Activated T-helper 1 cell treated with anti-CD3 and anti-CD28 coated beads, Interleukin-2, amount 50 U/mL, for 16 hours (primary cell): ENCODE measurements around the gene CCDC6.
A peak's percentile ranks its signal among the peaks of the same experiment; 100 is the strongest.
"Not testable (repeated sequence)": the region's sequence is repeated elsewhere in the genome, so short reads cannot be mapped to it uniquely, and the experiment has no call there.

Experiments
- DNase-seq, 2 donors: peaks; one replicate each; pipeline ENCODE4 v3.0.0-alpha.2; 2020; ENCODE audit warnings: low read depth in 1 of 2, low spot score in 1 of 2

Gene CCDC6

DNA sequence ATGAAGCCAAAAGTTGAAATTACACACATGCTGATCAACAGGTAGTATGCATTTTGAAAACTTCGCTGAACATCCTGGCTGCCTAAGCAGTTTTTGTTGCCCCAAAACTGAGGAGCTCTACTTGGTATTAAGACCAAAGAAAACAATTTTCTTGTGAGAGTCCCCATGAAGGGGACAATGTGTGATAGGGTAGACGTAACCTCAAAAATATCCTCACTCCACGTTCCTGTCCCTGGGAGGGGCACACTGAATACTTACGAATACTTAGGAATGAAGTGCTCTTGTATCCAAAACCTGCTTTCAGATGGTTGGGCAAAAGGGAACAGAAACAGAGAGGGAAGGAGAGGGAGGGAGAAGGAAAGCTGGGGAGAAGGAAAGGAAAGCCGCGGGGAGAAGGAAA, 24.7 kb downstream of the CCDC6 start:
- no peak for DNase-seq

- DNase-seq = peak in 1 of 2 donors; percentile 45
Observed at GRCh38 chr10:59880971-59881510, 25.3 kb downstream of the CCDC6 start.

- no peak for DNase-seq
Observed at GRCh38 chr10:59880019-59880717, 26.2 kb downstream of the CCDC6 start.

DNA sequence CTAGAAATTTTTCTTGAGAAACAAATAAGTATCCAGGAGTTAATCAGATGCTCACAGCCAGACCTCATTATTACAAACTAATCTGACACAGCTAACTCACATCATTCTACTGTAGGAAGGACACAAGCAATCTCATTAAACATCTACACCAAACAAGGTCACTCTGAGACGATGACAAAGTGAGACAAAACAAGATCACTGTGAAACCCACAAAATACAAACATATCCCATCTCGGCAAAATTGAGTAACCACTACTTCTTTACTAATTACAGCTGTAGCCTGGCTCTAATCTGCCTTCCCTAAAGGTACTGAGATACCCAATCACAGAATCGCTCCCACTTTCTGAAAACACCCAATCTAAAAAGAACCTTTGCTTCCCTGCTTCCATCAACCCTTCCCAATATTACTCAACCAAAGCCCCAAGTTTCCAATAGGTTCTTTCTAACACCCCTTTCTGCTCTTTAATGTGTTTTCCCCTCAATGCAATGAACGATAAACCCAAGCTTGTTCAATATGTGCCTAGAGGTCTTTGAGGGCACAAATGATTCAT, 26.9 kb downstream of the CCDC6 start:
- DNase-seq = no peak

DNA sequence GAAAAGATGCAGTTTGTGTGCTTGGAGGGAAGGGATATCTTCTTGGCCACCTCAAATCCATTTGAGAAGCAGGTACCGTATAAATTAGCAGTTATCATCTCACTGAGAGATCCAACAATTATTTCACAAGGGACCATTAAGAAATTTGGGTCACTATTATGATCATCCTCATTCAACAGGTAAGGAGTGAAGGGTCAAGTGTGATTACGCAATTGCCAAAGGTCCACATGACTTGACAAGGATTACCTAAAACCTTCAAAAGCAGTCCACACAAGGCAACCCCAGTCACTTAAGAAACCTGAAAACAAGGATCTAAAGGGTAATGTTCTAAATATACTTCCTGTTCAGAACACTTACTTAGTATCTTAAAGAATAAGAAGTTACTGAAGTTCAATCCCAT, 27.4 kb downstream of the CCDC6 start:
- no peak for DNase-seq

GRCh38 chr10:59878289-59878688, 28.1 kb downstream of the CCDC6 start:
- DNase-seq = no peak

DNA sequence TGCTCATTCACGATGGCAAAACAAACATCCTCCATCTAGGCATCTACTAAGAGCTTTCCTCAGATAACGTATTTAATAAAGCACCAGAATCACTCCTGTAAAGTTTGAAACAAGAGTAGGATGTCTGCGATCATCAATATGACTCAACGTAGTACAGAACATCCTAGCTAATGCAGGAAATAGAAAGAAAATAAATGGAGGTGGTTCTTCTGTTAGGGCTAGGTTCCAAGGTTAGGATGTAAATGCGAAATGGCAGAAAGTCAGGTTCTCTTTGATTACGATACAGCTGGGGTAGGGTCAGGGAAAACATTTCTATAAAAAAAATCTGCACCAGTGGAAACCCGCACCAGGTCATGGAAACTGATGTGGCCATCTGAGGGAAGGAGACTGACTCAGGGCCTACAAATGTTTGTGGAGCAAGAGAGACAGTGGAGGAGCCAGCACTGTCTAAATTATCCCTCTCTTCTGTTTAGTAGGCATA, 29.1 kb downstream of the CCDC6 start:
- no peak for DNase-seq

- DNase-seq = no peak
Observed at GRCh38 chr10:59876695-59877094, 29.7 kb downstream of the CCDC6 start.

DNA sequence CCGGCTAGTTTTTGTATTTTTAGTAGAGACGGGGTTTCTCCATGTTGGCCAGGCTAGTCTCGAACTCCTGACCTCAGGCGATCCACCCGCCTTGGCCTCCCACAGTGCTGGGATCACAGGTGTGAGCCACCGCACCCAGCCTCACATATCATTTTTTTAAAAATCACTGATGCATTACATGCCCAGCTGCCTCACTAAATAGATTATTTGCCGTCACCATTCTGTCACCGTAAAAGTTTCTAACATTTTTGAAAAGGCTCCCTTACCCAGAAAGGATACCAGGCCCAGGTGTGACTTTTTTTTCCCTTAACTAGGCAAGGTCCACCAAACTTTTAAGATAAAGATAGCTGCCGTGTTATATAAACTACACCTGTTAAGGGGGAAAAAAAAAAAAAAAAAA, 30.1 kb downstream of the CCDC6 start:
- DNase-seq = not testable (repeated sequence)

DNA sequence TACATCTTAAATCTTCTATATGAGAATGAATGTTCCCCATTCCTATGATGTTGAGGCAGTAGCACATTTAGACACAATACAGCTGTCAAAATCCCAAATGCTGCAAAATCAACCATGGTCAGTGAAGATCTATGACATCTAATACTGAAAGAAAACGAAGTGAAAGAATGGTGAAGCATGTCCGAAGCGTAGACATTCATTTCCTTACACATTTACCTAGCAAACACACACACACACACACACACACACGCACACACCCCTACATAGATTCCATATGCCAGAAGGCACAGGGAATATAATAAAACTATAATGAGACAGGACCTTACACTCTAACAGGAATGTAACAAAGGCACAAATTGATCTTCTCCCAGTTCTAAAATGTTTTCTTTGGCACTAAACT, 32.5 kb downstream of the CCDC6 start:
- no peak for DNase-seq

DNA sequence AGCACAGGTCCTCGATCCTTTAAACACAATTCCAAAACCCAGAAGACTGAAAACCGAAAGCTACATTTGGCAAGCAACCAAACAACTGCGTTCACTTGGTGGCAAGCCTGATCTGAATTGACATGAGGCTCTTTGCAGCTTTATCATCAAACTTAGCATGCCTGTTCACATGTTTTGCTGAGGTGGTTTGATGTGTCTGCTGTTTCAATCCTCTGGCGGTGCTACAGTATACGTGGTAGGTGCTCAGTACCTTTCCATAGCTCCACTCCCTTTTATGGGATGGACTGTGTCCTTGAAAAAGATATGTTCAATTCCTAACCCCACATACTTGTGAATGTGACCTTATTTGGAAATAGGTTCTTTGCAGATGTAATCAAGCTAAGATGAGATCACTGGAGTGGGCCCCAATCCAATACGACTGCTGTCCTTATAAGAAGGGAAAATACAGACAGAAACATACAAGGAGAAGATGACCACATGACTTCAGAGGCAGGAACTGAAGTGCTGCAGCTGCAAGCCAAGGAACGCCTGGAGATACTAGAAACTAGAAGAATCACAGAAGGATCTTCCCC, 33.4 kb downstream of the CCDC6 start:
- DNase-seq = no peak

GRCh38 chr10:59870152-59870551, 36.2 kb downstream of the CCDC6 start:
- DNase-seq = no peak

- no peak for DNase-seq
Observed at GRCh38 chr10:59869594-59869940, 36.8 kb downstream of the CCDC6 start.

GRCh38 chr10:59868696-59869593, 37.4 kb downstream of the CCDC6 start:
- no peak for DNase-seq

- DNase-seq = no peak
Observed at GRCh38 chr10:59867590-59867989, 38.8 kb downstream of the CCDC6 start.

DNA sequence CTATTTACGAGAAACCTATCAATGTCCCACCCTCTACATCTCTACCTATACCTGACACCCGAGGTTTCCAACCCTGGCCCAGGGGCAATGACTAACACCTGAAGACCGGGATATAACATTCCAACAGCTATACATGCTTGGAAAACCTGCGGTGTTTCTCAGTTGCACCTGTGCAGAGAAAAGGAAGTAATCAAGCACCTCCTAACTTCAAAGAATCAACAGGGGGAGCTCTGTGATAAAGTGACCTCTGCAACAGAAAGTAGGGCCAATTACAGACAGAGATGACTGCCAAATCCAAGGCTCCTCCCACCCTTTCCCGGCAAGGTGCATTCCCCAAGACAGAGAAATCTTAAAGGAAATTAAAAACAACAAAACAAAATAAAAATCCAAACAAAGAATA, 41.3 kb downstream of the CCDC6 start:
- no peak for DNase-seq

- DNase-seq = no peak
Observed at GRCh38 chr10:59864141-59864962, 42.0 kb downstream of the CCDC6 start.

GRCh38 chr10:59859570-59859969, 46.8 kb downstream of the CCDC6 start:
- no peak for DNase-seq

GRCh38 chr10:59857921-59858320, 48.4 kb downstream of the CCDC6 start:
- DNase-seq = no peak

DNA sequence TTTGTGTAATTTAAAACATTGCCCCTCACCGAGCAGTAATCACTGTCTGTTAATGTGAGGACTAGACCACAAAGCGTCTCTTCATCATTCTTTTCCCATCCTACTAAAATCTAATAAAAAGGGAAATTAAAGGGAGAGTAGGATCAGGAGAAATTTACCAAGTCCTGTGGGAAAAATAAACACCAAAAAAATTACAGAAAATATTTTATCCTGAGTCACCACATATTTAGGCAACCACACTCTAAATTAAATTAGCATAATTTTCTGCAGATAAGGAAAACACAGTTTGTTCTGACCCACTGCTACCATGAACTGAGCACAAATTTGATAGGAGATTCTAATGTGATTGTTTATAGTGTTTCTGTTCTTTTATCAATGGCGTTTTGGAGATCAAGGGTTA, 49.3 kb downstream of the CCDC6 start:
- DNase-seq = no peak

DNA sequence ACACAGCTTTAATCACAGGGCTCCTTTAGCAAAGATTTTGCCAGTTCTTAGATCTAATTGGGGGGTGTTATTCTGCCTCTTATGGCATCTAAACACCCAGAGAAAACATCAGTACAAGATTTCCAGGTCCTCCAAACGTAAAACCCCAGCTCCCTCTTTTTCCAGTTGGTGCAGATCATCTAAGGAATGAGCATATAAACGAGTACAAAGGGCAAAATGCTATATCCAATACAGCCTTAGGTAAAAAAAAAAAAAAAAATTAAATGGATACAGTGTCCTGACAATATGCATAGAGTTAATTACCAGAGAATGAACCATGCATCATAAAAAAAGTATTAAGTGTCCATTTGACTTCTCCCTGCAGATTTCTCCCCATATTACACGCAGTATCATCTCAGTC, 50.3 kb downstream of the CCDC6 start:
- DNase-seq = no peak
